DMS114 treated with DMSO at 0.1 percent for 48 hours (cell line): ENCODE measurements around the gene MRPS27.
"Not testable (repeated sequence)": the region's sequence is repeated elsewhere in the genome, so short reads cannot be mapped to it uniquely, and the experiment has no call there.

Experiments used
- DNase-seq: peaks from one replicate; lab custom pipeline; 2025; ENCODE audit not compliant: unreplicated experiment; lab: John Stamatoyannopoulos, UW

MRPS27 gene

GRCh38 chr5:72172786-72173185, 147.3 kb downstream of the MRPS27 start:
- DNase-seq, result no peak

GRCh38 chr5:72171667-72172066, 148.4 kb downstream of the MRPS27 start:
- DNase-seq, result no peak

DNA sequence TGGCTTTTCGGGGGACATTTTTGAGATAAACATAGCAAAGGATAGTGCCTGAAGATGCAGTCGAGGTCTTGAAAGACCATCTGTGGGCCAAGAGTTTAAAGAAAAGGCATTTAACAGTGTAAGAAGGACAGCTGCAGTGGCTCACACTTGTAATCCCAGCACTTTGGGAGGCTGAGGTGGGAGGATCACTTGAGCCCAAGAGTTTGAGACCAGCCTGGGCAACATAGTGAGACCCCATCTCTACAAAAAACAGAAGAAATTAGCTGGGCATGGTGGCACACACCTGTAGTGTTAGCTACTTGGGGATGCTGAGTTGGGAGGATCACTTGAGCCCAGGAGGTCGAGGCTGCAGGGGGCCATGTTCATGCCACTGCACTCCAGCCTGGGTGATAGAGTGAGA, 148.9 kb downstream of the MRPS27 start:
- not testable (repeated sequence) for DNase-seq

DNA sequence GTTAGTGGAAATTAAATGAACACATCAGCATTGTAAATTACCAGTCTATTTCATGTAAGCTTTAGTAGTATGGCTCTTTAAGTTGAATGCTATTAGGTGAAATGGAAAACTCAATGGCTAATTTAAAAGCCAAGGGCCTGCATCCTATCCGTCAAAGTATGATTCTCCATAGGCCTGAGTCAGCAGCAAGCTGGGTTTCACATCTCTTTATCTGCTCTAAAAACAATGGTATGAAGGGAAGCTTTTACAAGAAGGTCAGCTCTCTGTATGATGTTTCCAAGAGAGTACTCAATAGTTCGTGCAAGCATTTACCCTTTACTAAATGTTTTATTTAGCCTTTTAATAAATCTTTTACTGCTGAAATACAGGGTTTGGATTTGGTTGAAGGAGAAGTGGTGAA, 149.9 kb downstream of the MRPS27 start:
- no peak for DNase-seq
